Activated B cell treated with CpG ODN at 0.5 μM for 24 hours (primary cell): ENCODE measurements around the gene PPAN. TPM values are rescaled to one million over a fixed set of nuclear protein-coding genes. Genes with fewer than 3 reads are reported as not detected.

Experiments
- ATAC-seq: fragments of 200-7000 bp; cut with Tn5 transposase; one replicate; pipeline ENCODE4 v1.10.0; 2021; ENCODE audit warnings: low read depth, mild to moderate bottlenecking, moderate library complexity
- CTCF ChIA-PET: fragments of 350-600 bp; sonication (Branson Sonifier 250); formaldehyde crosslinking; loops from one replicate; lab custom pipeline; 2021; ENCODE audit warnings: antibody characterized with exemption; lab: Charles Lee
- POLR2A ChIA-PET: fragments of 350-600 bp; sonication (Branson Sonifier 250); formaldehyde crosslinking; loops from one replicate; lab custom pipeline; 2021; ENCODE audit warnings: antibody characterized with exemption; lab: Charles Lee
- DNase-seq: peaks from one replicate; pipeline ENCODE4 v3.0.0; 2022
- H3K27ac Mint-ChIP-seq: one replicate; pipeline ENCODE4 v1.8.0; 2020; ENCODE audit warnings: mixed read lengths
- H3K27me3 Mint-ChIP-seq: one replicate; pipeline ENCODE4 v1.8.0; 2021; ENCODE audit warnings: mixed read lengths
- H3K36me3 Mint-ChIP-seq: one replicate; pipeline ENCODE4 v1.8.0; 2021; ENCODE audit warnings: low read depth, mixed read lengths
- H3K4me1 Mint-ChIP-seq: one replicate; pipeline ENCODE4 v1.8.0; 2021; ENCODE audit warnings: mixed read lengths
- H3K4me3 Mint-ChIP-seq: one replicate; pipeline ENCODE4 v1.8.0; 2020; ENCODE audit warnings: mild to moderate bottlenecking, mixed read lengths
- H3K9me3 Mint-ChIP-seq: one replicate; pipeline ENCODE4 v1.8.0; 2020; ENCODE audit warnings: mixed read lengths
- CTCF ChIP-seq: fragments of 200-600 bp; IDR thresholded peaks from one replicate; pipeline ENCODE4 v1.8.0; 2022; ENCODE audit warnings: antibody characterized with exemption, mild to moderate bottlenecking
- intact Hi-C: fragments of 100-400 bp; cut with micrococcal nuclease; formaldehyde crosslinking; loops from one replicate; pipeline ENCODE4 v1.15.1; 2024
- total RNA-seq: library from RNA; stranded (reverse); gene quantifications from 2 replicates; pipeline ENCODE4 v1.2.3, GENCODE V29; 2022

PPAN gene
- total RNA-seq, 1 donor from 2014 or later: 119 TPM

GRCh38 chr19:10113964-10114650, 7.9 kb downstream of the PPAN start:
- DNase-seq (no peak), ATAC-seq (no peak)
- H3K36me3 Mint-ChIP-seq: peaks cover 63% of the 10 kb centered on the region
- TF ChIP-seq CTCF: no peak
- intact Hi-C loops: loop anchor here (1.0 to 5.0 kb wide), 5 partner anchors 15 to 180 kb away; no protein-coding TSS in a partner anchor
- H3K4me3 Mint-ChIP-seq: no peak overlapping the region
- CTCF ChIA-PET: interaction anchor here (1.3 kb wide), 1 partner anchor 12 kb away, joined by 4 read pairs; the partner anchor contains the start of gene ANGPTL6
- no peaks in the 10 kb centered on the region for H3K27me3 Mint-ChIP-seq
- no peaks in the 10 kb centered on the region for H3K9me3 Mint-ChIP-seq
- H3K27ac Mint-ChIP-seq: no peak overlapping the region
- POLR2A ChIA-PET: interaction anchor here (0.6 to 10.3 kb wide), 6 partner anchors 8 to 177 kb away, joined by 3 to 297 read pairs (median 4); partner anchors contain the start of genes ANGPTL6 and PPAN
- H3K4me1 Mint-ChIP-seq: peaks cover 47% of the 10 kb centered on the region

DNA sequence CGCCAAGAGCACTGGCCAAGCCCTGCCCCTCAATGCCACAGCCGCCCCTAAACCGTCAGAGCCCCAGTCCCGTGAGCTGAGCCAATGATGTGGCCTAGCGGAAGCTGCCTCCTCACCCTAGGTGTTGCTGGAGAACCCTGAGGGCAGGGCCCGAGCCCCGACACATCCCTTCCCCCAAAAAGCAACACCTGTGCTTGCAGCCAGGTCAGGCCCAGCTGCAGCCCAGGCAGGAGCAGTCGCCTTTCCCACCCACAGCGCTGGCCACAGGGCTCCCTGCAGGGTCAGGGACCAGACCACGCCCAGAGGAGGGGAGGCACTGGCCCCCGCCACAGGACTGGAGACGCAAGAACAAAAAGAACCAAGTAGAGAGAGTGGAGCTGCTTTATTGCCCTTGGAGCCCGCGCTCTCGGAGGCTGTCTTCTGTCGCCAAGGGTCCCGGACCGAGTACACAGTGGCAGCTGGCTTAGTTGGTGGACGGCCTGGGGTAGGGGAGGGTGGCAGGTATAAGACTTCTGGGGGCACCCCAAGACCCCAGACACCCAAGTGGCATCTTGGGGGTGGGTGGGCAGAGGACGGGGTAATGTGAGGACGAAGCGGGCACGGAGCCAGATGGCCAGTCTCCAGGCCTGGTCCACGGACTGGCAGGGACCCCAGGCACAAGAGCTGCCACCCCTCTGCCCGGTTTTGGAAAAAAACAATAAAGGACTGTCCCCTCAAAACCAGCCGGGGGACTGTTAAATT, 8.7 kb downstream of the PPAN start:
- ATAC-seq: no peak
- H3K36me3 Mint-ChIP-seq: peaks cover 61% of the 10 kb centered on the region
- intact Hi-C loops: loop anchor here (5.0 kb wide), 1 partner anchor 88 kb away; no protein-coding TSS in a partner anchor
- no peak overlapping the region for H3K27ac Mint-ChIP-seq
- H3K27me3 Mint-ChIP-seq: no peaks in the 10 kb centered on the region
- no peak for DNase-seq
- no peak overlapping the region for H3K4me3 Mint-ChIP-seq
- H3K9me3 Mint-ChIP-seq: no peaks in the 10 kb centered on the region
- peaks cover 47% of the 10 kb centered on the region for H3K4me1 Mint-ChIP-seq
- ChIA-PET CTCF (interaction anchor here (1.5 kb wide), 2 partner anchors 15 to 184 kb away, joined by 3 to 4 read pairs; no protein-coding TSS in a partner anchor), POLR2A (interaction anchor here (0.6 to 10.3 kb wide), 5 partner anchors 9 to 193 kb away, joined by 3 to 297 read pairs (median 5); partner anchors contain the start of genes ANGPTL6 and PPAN)
- no peak for TF ChIP-seq CTCF

DNA sequence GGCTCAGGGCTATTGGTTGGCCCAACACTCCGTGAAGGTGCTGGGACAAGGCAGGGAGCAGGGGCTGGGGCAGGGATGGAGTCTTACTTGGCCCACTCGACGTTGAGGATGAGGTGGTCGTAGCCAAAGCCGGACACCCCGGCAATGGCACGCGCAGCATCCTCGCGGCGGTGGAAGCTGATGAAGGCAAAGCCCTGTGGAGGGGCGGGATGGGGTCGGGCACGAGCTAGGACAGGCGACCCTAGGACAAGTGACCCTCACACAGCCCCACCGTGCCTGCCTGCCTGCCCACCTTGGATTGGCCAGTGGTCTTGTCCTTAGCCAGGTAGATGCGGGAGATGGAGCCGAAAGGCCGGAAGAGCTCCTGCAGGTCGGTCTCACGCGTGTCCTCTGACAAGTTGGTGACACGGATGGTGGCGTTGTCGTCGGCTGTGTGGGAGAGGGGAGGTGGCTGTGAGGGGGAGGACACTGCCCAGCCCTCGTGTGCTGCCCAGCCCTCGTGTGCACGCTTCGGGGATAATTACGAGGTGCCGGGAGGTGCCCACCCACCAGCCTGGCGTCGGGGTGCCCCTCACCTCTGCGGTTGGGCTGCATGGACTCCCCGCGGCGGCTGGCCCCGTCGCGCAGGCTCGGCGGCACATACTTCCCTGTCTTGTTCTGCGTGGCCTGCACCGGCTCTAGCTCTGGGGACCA, 9.4 kb downstream of the PPAN start:
- H3K27me3 Mint-ChIP-seq: no peaks in the 10 kb centered on the region
- H3K27ac Mint-ChIP-seq: no peak overlapping the region
- no peak for DNase-seq
- H3K4me1 Mint-ChIP-seq: peaks cover 46% of the 10 kb centered on the region
- no peaks in the 10 kb centered on the region for H3K9me3 Mint-ChIP-seq
- ChIA-PET CTCF (interaction anchor here (1.4 to 1.5 kb wide), 3 partner anchors 15 to 279 kb away, joined by 3 to 4 read pairs (median 3); no protein-coding TSS in a partner anchor), POLR2A (interaction anchor here (0.6 to 10.3 kb wide), 3 partner anchors 9 to 194 kb away, joined by 4 to 297 read pairs (median 26); partner anchors contain the start of genes ANGPTL6 and PPAN)
- intact Hi-C loops: no loop called here
- no peak for ATAC-seq
- H3K36me3 Mint-ChIP-seq: peaks cover 55% of the 10 kb centered on the region
- TF ChIP-seq CTCF: no peak
- H3K4me3 Mint-ChIP-seq: no peak overlapping the region

DNA sequence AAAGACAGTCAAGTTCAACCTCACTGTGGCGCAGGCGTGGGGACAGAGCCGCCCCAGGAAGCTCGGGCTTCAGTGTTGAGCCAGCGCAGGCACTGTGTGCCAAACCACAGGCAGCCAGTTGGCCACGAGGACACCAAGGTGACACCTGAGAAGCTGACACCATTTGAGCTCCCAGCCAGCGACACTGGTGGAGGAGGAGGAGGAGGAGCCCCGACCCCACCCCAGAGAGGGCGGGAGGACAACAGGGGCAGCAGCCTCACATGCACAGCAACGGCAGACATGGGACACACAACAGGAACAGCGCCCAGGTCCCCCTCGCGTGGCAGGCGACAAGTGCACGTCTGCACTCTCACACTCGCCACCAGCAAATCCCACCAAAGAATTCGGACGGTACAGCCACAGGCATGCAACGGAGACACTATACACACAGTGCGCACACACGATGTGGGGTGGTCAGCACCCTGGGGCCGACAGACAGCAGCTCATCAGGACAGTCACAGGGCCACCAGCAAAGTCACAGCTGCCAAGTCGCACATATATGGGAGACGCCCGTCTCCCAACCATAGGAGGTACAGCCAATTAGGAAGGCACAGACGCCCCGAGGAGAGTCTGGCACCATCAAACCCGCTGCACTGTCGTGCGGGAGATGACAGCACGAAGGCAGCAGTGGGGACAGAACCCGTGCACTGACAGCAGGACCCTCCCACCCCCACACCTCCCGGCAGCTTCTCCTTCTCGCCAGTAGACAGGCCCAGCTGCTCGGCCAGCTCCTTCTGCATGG, 10.1 kb downstream of the PPAN start:
- intact Hi-C loops: no loop called here

More for the DNA sequence above, 10.1 kb downstream of the PPAN start:
- peaks cover 44% of the 10 kb centered on the region for H3K4me1 Mint-ChIP-seq
- no peaks in the 10 kb centered on the region for H3K9me3 Mint-ChIP-seq
- no peak for ATAC-seq
- POLR2A ChIA-PET: interaction anchor here (5.5 to 10.3 kb wide), 2 partner anchors 10 to 16 kb away, joined by 26 to 297 read pairs; partner anchors contain the start of genes ANGPTL6 and PPAN
- DNase-seq: no peak
- H3K27ac Mint-ChIP-seq: no peak overlapping the region
- H3K27me3 Mint-ChIP-seq: no peaks in the 10 kb centered on the region
- no peak overlapping the region for H3K4me3 Mint-ChIP-seq
- H3K36me3 Mint-ChIP-seq: peaks cover 49% of the 10 kb centered on the region
- TF ChIP-seq CTCF: no peak
- CTCF ChIA-PET: interaction anchor here (1.4 to 1.5 kb wide), 3 partner anchors 16 to 280 kb away, joined by 3 to 4 read pairs (median 3); no protein-coding TSS in a partner anchor
